Measurements from ENCODE around the gene CXCL6.

- TF ChIP-seq CTCF (conservative IDR thresholded peaks at IDR 0.05; ENCODE audit: low read length) (no peak), EZH2phosphoT487 (IDR thresholded peaks at IDR 0.05; ENCODE audit: borderline replicate concordance) (no peak)
These were observed 14.8 kb downstream of the CXCL6 start for GRCh38 chr4:73851293-73851692.
